HG03045 (cell line): ENCODE measurements around the gene SPOCK2.

Experiments used
- ATAC-seq: cut with Tn5 transposase; IDR thresholded peaks from one replicate; pipeline ENCODE4 v1.9.1; 2021; ENCODE audit warnings: mild to moderate bottlenecking, moderate library complexity; ENCODE audit not compliant: unreplicated experiment

The SPOCK2 gene

GRCh38 chr10:72074574-72075375 is 13.6 kb downstream of the SPOCK2 start:
- no peak for ATAC-seq

GRCh38 chr10:72073708-72074573 is 14.4 kb downstream of the SPOCK2 start:
- ATAC-seq, result no peak

- no peak for ATAC-seq
Measured at GRCh38 chr10:72072639-72073038, 15.7 kb downstream of the SPOCK2 start.

- ATAC-seq, result no peak
Measured at GRCh38 chr10:72072046-72072445, 16.3 kb downstream of the SPOCK2 start.

GRCh38 chr10:72069751-72070526 is 18.4 kb downstream of the SPOCK2 start:
- no peak for ATAC-seq

- ATAC-seq, result no peak
Measured at GRCh38 chr10:72068901-72069446, 19.4 kb downstream of the SPOCK2 start.

- ATAC-seq, result no peak
Measured at GRCh38 chr10:72068126-72068765, 20.1 kb downstream of the SPOCK2 start.

GRCh38 chr10:72067463-72068125 is 20.8 kb downstream of the SPOCK2 start:
- ATAC-seq, result no peak

- no peak for ATAC-seq
Measured at GRCh38 chr10:72066318-72067284, 21.8 kb downstream of the SPOCK2 start.

GRCh38 chr10:72065439-72066025 is 22.8 kb downstream of the SPOCK2 start:
- no peak for ATAC-seq

GRCh38 chr10:72063703-72064391 is 24.5 kb downstream of the SPOCK2 start:
- ATAC-seq, result no peak

- no peak for ATAC-seq
Measured at GRCh38 chr10:72062832-72063702, 25.3 kb downstream of the SPOCK2 start.

- ATAC-seq, result no peak
Measured at GRCh38 chr10:72062382-72062781, 26.0 kb downstream of the SPOCK2 start.

- no peak for ATAC-seq
Measured at GRCh38 chr10:72061930-72062329, 26.4 kb downstream of the SPOCK2 start.

- ATAC-seq, result no peak
Measured at GRCh38 chr10:72061491-72061890, 26.9 kb downstream of the SPOCK2 start.

- no peak for ATAC-seq
Measured at GRCh38 chr10:72059843-72060822, 28.2 kb downstream of the SPOCK2 start.
